ENCODE data around the gene MUL1. TPM values are rescaled to one million over a fixed set of nuclear protein-coding genes. Genes with fewer than 3 reads are reported as not detected.

Gene MUL1
- polyA plus RNA-seq, 3 donors: 7.2 to 28.1 (median 25.8) TPM

GRCh38 chr1:20481643-20482498 lies 26.1 kb downstream of the MUL1 start:
- 38% methylated on average over 7 of the region's 10 CpGs for WGBS (ENCODE audit: insufficient coverage)
- peaks cover 0 to 7% of the 10 kb centered on the region in 2 donors for H3K9me3 ChIP-seq (replicated peaks in 1 of 2; ENCODE audit: control insufficient read depth in 1 of 2, insufficient read depth in 1 of 2, low read length in 2 of 2)
- no peaks in the 10 kb centered on the region for H3K79me2 ChIP-seq (ENCODE audit: insufficient read depth, low read length)
- Mint-ChIP-seq H3K4me1 (peaks cover 5% of the 10 kb centered on the region), H3K9me3 (peaks cover 0 to 14% (median 3%) of the 10 kb centered on the region in 7 donors), H3K27ac (no peak overlapping the region), H3K36me3 (peaks cover 0 to 2% of the 10 kb centered on the region in 2 donors), H3K27me3 (ENCODE audit: low read depth in 3 of 3) (peaks cover 66 to 92% (median 81%) of the 10 kb centered on the region in 3 donors), H3K4me3 (peak overlapping the region in 1 of 2 donors; percentile 75)
- no peaks in the 10 kb centered on the region for H4K20me1 ChIP-seq (ENCODE audit: insufficient read depth, low read length)
- peaks cover 50 to 89% of the 10 kb centered on the region in 2 donors for H3K27me3 ChIP-seq (ENCODE audit: control insufficient read depth in 2 of 2, insufficient read depth in 2 of 2, low read length in 2 of 2)
- no peak for DNase-seq
- no peak overlapping the region for H3K4me3 ChIP-seq (replicated peaks in 1 of 3; ENCODE audit: low read depth in 2 of 3, low read length in 3 of 3)
- H3K9ac ChIP-seq (ENCODE audit: insufficient read depth, low read length, poor library complexity, severe bottlenecking): no peak overlapping the region
- no peaks in the 10 kb centered on the region for H3K36me3 ChIP-seq (replicated peaks in 1 of 2; ENCODE audit: control insufficient read depth in 1 of 2, insufficient read depth in 2 of 2, low read length in 2 of 2)
- no peak overlapping the region for H3K4me2 ChIP-seq (replicated peaks; ENCODE audit: extremely low read depth, low read length, poor library complexity, severe bottlenecking)
- TF ChIP-seq CTCF (IDR thresholded peaks at IDR 0.05): no peak
- no peak overlapping the region for H2AFZ ChIP-seq (ENCODE audit: insufficient read depth, low read depth, low read length, poor library complexity, severe bottlenecking)
- H3K4me1 ChIP-seq (ENCODE audit: control insufficient read depth in 1 of 2, insufficient read depth in 2 of 2, low read length in 2 of 2): peaks cover 0 to 5% of the 10 kb centered on the region in 2 donors
- no peak overlapping the region for H3K27ac ChIP-seq (ENCODE audit: low read depth in 1 of 2, low read length in 2 of 2)
- intact Hi-C loops (cut with micrococcal nuclease): loop anchor here in 1 of 2 donors (10.0 kb wide), 1 partner anchor 557 kb away; the partner anchor contains the start of gene PLA2G2E

- peaks cover 0 to 7% of the 10 kb centered on the region in 2 donors for H3K9me3 ChIP-seq (replicated peaks in 1 of 2; ENCODE audit: control insufficient read depth in 1 of 2, insufficient read depth in 1 of 2, low read length in 2 of 2)
- DNase-seq: no peak
- peaks cover 0 to 2% of the 10 kb centered on the region in 2 donors for H3K36me3 Mint-ChIP-seq
- H3K4me1 ChIP-seq (ENCODE audit: control insufficient read depth in 1 of 2, insufficient read depth in 2 of 2, low read length in 2 of 2): peaks cover 0 to under 1% of the 10 kb centered on the region in 2 donors
- H3K27ac ChIP-seq (ENCODE audit: low read depth in 1 of 2, low read length in 2 of 2): no peak overlapping the region
- 56% methylated on average over 4 of the region's 7 CpGs for WGBS (ENCODE audit: insufficient coverage)
- no peak for TF ChIP-seq CTCF (IDR thresholded peaks at IDR 0.05)
- H3K9ac ChIP-seq (ENCODE audit: insufficient read depth, low read length, poor library complexity, severe bottlenecking): no peak overlapping the region
- no peak overlapping the region for H2AFZ ChIP-seq (ENCODE audit: insufficient read depth, low read depth, low read length, poor library complexity, severe bottlenecking)
- H3K4me3 ChIP-seq (replicated peaks in 1 of 3; ENCODE audit: low read depth in 2 of 3, low read length in 3 of 3): no peak overlapping the region
- H3K4me3 Mint-ChIP-seq: peak overlapping the region in 1 of 2 donors; percentile 75
- H3K36me3 ChIP-seq (replicated peaks in 1 of 2; ENCODE audit: control insufficient read depth in 1 of 2, insufficient read depth in 2 of 2, low read length in 2 of 2): no peaks in the 10 kb centered on the region
- intact Hi-C loops (cut with micrococcal nuclease): loop anchor here in 1 of 2 donors (10.0 kb wide), 1 partner anchor 556 kb away; the partner anchor contains the start of gene PLA2G2E
- H3K27me3 ChIP-seq (ENCODE audit: control insufficient read depth in 2 of 2, insufficient read depth in 2 of 2, low read length in 2 of 2): peaks cover 52 to 90% of the 10 kb centered on the region in 2 donors
- peaks cover 5% of the 10 kb centered on the region for H3K4me1 Mint-ChIP-seq
- H3K27me3 Mint-ChIP-seq (ENCODE audit: low read depth in 3 of 3): peaks cover 69 to 93% (median 83%) of the 10 kb centered on the region in 3 donors
- H3K27ac Mint-ChIP-seq: no peak overlapping the region
- no peaks in the 10 kb centered on the region for H3K79me2 ChIP-seq (ENCODE audit: insufficient read depth, low read length)
- no peak overlapping the region for H3K4me2 ChIP-seq (replicated peaks; ENCODE audit: extremely low read depth, low read length, poor library complexity, severe bottlenecking)
- no peaks in the 10 kb centered on the region for H4K20me1 ChIP-seq (ENCODE audit: insufficient read depth, low read length)
- peaks cover 0 to 14% (median 3%) of the 10 kb centered on the region in 7 donors for H3K9me3 Mint-ChIP-seq
These were observed 26.9 kb downstream of the MUL1 start for GRCh38 chr1:20480951-20481617.
